Activated CD8-positive, alpha-beta memory T cell treated with anti-CD3 and anti-CD28 coated beads, Interleukin-2, amount 10 ng/mL, durations not matched to agents 7 days and 5 days (primary cell): ENCODE results near the gene TSPAN12. TPM values are rescaled to one million over a fixed set of nuclear protein-coding genes. Genes with fewer than 3 reads are reported as not detected.
"Not testable (repeated sequence)": the region's sequence is repeated elsewhere in the genome, so short reads cannot be mapped to it uniquely, and the experiment has no call there.

Experiments
- ATAC-seq: fragments of 150-1000 bp; cut with Tn5 transposase; one replicate; pipeline ENCODE4 v1.10.0; 2021; ENCODE audit warnings: moderate library complexity
- CTCF ChIA-PET: fragments of 350-600 bp; sonication (Branson Sonifier 250); formaldehyde crosslinking; loops from one replicate; lab custom pipeline; 2021; ENCODE audit warnings: antibody characterized with exemption; lab: Charles Lee
- DNase-seq: peaks from one replicate; pipeline ENCODE4 v3.0.0-alpha.2; 2020
- H3K27ac Mint-ChIP-seq: one replicate; pipeline ENCODE4 v1.8.0; 2021; ENCODE audit warnings: mild to moderate bottlenecking, mixed read lengths
- H3K27me3 Mint-ChIP-seq: one replicate; pipeline ENCODE4 v1.8.0; 2021; ENCODE audit warnings: mixed read lengths
- H3K36me3 Mint-ChIP-seq: one replicate; pipeline ENCODE4 v1.8.0; 2021; ENCODE audit warnings: mild to moderate bottlenecking, mixed read lengths
- H3K4me1 Mint-ChIP-seq: one replicate; pipeline ENCODE4 v1.8.0; 2021; ENCODE audit warnings: mixed read lengths
- H3K4me3 Mint-ChIP-seq: one replicate; pipeline ENCODE4 v1.8.0; 2021; ENCODE audit warnings: mild to moderate bottlenecking, moderate library complexity, mixed read lengths
- H3K9me3 Mint-ChIP-seq: one replicate; pipeline ENCODE4 v1.8.0; 2022; ENCODE audit warnings: low read depth, mixed read lengths
- total RNA-seq, 2 experiments: library from RNA; stranded (reverse); gene quantifications; one replicate each; pipeline ENCODE4 v1.2.3, GENCODE V29; 2021

Gene TSPAN12
- total RNA-seq, 2 experiments from 2014 or later: not detected

DNA sequence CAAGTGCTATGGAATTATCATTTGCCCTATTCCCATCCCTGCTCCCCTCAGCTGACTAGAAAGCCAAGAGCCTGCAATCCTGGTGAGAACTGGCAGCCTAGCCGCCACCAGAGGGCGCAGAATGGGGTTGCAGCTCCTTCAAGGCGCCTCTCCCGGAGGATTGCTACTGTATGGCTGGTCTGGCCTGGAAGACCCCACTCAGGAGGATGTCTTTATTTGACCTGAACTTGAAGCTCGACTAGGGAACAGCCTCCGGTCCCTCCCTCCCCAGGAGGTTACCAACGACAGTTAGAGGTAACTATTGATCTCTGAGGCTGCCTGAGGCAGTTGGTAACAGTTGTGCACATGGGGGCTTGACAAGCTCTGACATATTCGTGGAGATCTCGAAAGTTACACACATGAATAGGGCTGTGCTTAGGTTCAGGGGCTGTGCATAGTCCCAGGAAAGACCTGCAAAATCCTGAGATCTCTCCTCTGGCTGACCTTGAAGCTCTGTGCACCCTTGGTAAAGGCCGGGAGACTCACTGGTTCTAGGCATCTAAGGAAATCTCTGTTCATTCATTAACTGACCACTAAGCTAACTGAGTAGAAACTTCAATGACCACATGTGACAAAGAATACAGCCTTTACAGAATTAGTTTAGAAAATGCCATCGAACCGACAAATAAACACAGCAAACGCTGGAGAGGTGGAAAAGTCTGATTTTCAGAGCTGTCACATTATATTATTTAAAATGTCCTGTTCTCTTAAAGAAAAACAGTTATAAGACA lies 65.7 kb downstream of the TSPAN12 start:
- Mint-ChIP-seq H3K4me3 (no peak overlapping the region), H3K4me1 (peaks cover 2% of the 10 kb centered on the region), H3K27me3 (peaks cover 13% of the 10 kb centered on the region), H3K27ac (no peak overlapping the region), H3K9me3 (no peaks in the 10 kb centered on the region), H3K36me3 (no peaks in the 10 kb centered on the region)
- ATAC-seq (peak; percentile 76), DNase-seq (peak; percentile 67)
- CTCF ChIA-PET: interaction anchor here (0.6 to 4.3 kb wide), 18 partner anchors 9 to 1202 kb away, joined by 3 to 21 read pairs (median 4); partner anchors contain the start of gene ING3

GRCh38 chr7:120785095-120785494 lies 72.8 kb downstream of the TSPAN12 start:
- Mint-ChIP-seq H3K27ac (no peak overlapping the region), H3K4me1 (no peaks in the 10 kb centered on the region), H3K27me3 (peaks cover 3% of the 10 kb centered on the region), H3K9me3 (no peaks in the 10 kb centered on the region), H3K4me3 (no peak overlapping the region), H3K36me3 (no peaks in the 10 kb centered on the region)
- ATAC-seq: no peak
- DNase-seq: no peak
- CTCF ChIA-PET: interaction anchor here (0.8 kb wide), 1 partner anchor 10 kb away, joined by 3 read pairs; no protein-coding TSS in a partner anchor

DNA sequence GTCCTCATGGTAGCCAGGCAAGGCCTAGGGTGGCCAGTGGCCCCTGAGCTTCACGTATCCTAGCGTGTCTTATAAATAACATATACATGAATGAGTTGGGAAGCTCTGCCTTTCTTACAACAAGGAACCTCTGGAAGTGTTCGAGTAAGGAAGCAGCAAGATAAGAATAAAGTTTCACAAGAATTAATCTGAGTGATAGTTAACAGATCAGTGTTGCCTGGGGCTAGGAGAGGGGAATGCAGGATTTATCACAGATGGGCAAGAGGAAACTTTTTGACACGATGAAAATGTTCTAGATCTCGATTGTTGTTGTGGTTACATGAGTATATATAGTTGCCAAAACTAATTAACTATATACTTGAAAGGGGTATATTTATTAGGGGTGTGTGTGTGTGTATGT lies 74.2 kb downstream of the TSPAN12 start:
- CTCF ChIA-PET: interaction anchor here (1.3 to 1.8 kb wide), 2 partner anchors 8 to 22 kb away, joined by 4 to 8 read pairs; no protein-coding TSS in a partner anchor
- Mint-ChIP-seq H3K4me3 (no peak overlapping the region), H3K9me3 (no peaks in the 10 kb centered on the region), H3K4me1 (no peaks in the 10 kb centered on the region), H3K36me3 (no peaks in the 10 kb centered on the region), H3K27ac (no peak overlapping the region), H3K27me3 (peaks cover 3% of the 10 kb centered on the region)
- ATAC-seq (no peak), DNase-seq (no peak)

- no peaks in the 10 kb centered on the region for H3K36me3 Mint-ChIP-seq
- no peak for DNase-seq
- peaks cover 3% of the 10 kb centered on the region for H3K27me3 Mint-ChIP-seq
- no peaks in the 10 kb centered on the region for H3K4me1 Mint-ChIP-seq
- ATAC-seq: no peak
- no peak overlapping the region for H3K4me3 Mint-ChIP-seq
- CTCF ChIA-PET: interaction anchor here (1.3 to 1.8 kb wide), 2 partner anchors 9 to 23 kb away, joined by 4 to 8 read pairs; no protein-coding TSS in a partner anchor
- H3K27ac Mint-ChIP-seq: no peak overlapping the region
- no peaks in the 10 kb centered on the region for H3K9me3 Mint-ChIP-seq
Measured at GRCh38 chr7:120783273-120783672, 74.7 kb downstream of the TSPAN12 start.

DNA sequence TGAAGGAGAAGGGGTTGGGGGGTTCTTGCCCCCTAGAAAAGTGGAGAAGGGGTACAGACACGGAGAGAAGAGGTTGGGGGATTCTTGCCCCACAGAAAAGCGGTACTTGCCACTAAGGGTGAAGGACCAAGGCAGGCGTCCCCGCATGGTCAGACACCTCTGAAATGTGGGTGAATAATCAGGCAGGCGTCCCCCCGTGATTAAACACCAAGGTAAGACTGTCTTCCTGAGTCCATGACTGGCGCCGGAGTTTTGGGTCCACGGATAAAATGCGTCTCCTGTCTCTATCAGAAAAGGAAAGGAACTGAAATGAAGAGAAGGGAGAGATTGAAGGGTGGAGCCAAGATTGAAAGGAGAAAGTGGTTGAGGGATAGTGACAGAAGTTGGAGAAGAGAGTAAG lies 76.0 kb downstream of the TSPAN12 start:
- H3K4me3 Mint-ChIP-seq, H3K27ac Mint-ChIP-seq, H3K36me3 Mint-ChIP-seq, DNase-seq, H3K9me3 Mint-ChIP-seq, ATAC-seq, H3K4me1 Mint-ChIP-seq, H3K27me3 Mint-ChIP-seq, CTCF ChIA-PET: not testable (repeated sequence)

- Mint-ChIP-seq H3K4me3 (no peak overlapping the region), H3K9me3 (no peaks in the 10 kb centered on the region), H3K27me3 (peaks cover 2% of the 10 kb centered on the region), H3K4me1 (no peaks in the 10 kb centered on the region), H3K27ac (no peak overlapping the region), H3K36me3 (no peaks in the 10 kb centered on the region)
- DNase-seq (no peak), ATAC-seq (no peak)
- CTCF ChIA-PET: no interaction called here
Measured at GRCh38 chr7:120780938-120781337, 77.0 kb downstream of the TSPAN12 start.

- H3K27me3 Mint-ChIP-seq, H3K36me3 Mint-ChIP-seq, DNase-seq, H3K9me3 Mint-ChIP-seq, H3K4me1 Mint-ChIP-seq, CTCF ChIA-PET, H3K27ac Mint-ChIP-seq, ATAC-seq, H3K4me3 Mint-ChIP-seq: not testable (repeated sequence)
Measured at GRCh38 chr7:120780451-120780850, 77.5 kb downstream of the TSPAN12 start.

DNA sequence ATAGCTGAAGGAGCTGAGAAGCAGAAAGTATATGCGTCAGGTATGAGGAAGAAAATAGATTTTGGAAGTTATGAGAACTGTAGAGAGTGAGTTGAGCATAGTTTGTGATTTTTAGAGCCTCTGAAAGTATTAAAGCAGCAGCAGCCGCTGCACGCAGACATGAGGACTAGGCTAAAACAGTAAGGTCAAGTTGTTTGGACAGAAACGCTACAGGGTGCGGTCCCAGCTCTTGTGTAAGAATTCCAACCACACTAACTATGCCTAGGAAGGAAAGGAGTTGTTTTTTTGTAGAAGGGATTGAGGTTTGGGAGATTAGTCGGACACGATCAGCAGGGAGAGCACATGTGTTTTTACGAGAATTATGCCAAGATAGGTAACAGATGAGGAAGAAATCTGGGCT lies 78.9 kb downstream of the TSPAN12 start:
- DNase-seq, H3K27ac Mint-ChIP-seq, CTCF ChIA-PET, H3K36me3 Mint-ChIP-seq, ATAC-seq, H3K4me3 Mint-ChIP-seq, H3K27me3 Mint-ChIP-seq, H3K4me1 Mint-ChIP-seq, H3K9me3 Mint-ChIP-seq: not testable (repeated sequence)

- peaks cover 4% of the 10 kb centered on the region for H3K27me3 Mint-ChIP-seq
- CTCF ChIA-PET: interaction anchor here (1.1 kb wide), 1 partner anchor 10 kb away, joined by 3 read pairs; no protein-coding TSS in a partner anchor
- ATAC-seq (no peak), DNase-seq (no peak)
- H3K27ac Mint-ChIP-seq: no peak overlapping the region
- H3K4me3 Mint-ChIP-seq: no peak overlapping the region
- no peaks in the 10 kb centered on the region for H3K36me3 Mint-ChIP-seq
- no peaks in the 10 kb centered on the region for H3K9me3 Mint-ChIP-seq
- H3K4me1 Mint-ChIP-seq: no peaks in the 10 kb centered on the region
Measured at GRCh38 chr7:120775755-120776154, 82.2 kb downstream of the TSPAN12 start.

DNA sequence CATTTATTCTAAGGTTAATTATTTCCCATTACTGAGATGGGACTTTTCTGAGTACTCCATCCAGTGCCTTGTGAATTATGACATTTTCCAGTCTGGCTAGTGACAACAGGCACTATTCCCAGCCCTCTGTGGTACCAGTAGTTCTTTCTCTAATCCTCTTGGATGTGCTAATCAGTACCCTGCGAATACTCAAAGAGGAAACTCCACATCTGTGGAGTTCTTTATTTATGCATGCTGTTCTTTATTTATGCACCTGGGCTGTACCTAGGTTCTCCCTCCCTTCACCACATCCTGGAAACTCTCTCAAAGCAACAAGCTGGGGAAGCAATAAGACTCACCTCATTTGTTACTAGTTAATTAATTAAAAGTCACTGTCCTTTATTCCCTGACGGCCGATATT lies 83.5 kb downstream of the TSPAN12 start:
- Mint-ChIP-seq H3K36me3 (no peaks in the 10 kb centered on the region), H3K9me3 (no peaks in the 10 kb centered on the region), H3K27me3 (peaks cover 4% of the 10 kb centered on the region), H3K4me3 (no peak overlapping the region), H3K27ac (no peak overlapping the region), H3K4me1 (no peaks in the 10 kb centered on the region)
- CTCF ChIA-PET: no interaction called here
- no peak for DNase-seq
- ATAC-seq: no peak

GRCh38 chr7:120770206-120770605 lies 87.7 kb downstream of the TSPAN12 start:
- CTCF ChIA-PET: no interaction called here
- no peaks in the 10 kb centered on the region for H3K36me3 Mint-ChIP-seq
- ATAC-seq: no peak
- DNase-seq: no peak
- peaks cover 4% of the 10 kb centered on the region for H3K27me3 Mint-ChIP-seq
- H3K4me3 Mint-ChIP-seq: no peak overlapping the region
- no peaks in the 10 kb centered on the region for H3K9me3 Mint-ChIP-seq
- H3K4me1 Mint-ChIP-seq: no peaks in the 10 kb centered on the region
- no peak overlapping the region for H3K27ac Mint-ChIP-seq

DNA sequence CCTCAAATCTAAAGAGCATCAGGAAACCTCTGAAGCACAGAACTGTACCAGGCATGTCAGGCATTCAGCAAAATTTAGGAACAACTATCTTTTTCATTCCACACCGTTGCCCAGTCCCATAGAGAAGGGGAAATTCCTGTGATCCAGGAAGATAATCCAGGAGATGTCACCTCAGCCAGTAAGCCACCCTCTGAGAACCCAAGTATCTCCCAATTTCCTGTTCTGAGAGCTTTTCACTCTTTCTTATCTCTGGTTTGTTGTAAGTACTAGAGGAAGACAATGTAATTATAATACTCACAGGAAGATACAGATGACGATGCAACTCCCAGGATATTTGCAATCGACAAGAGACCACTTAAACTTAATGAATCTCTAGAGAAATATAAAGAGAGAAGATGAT lies 97.1 kb downstream of the TSPAN12 start:
- Mint-ChIP-seq H3K27me3 (no peaks in the 10 kb centered on the region), H3K4me1 (peaks cover 7% of the 10 kb centered on the region), H3K36me3 (no peaks in the 10 kb centered on the region), H3K9me3 (no peaks in the 10 kb centered on the region), H3K27ac (no peak overlapping the region), H3K4me3 (no peak overlapping the region)
- no peak for ATAC-seq
- no peak for DNase-seq
- CTCF ChIA-PET: no interaction called here

DNA sequence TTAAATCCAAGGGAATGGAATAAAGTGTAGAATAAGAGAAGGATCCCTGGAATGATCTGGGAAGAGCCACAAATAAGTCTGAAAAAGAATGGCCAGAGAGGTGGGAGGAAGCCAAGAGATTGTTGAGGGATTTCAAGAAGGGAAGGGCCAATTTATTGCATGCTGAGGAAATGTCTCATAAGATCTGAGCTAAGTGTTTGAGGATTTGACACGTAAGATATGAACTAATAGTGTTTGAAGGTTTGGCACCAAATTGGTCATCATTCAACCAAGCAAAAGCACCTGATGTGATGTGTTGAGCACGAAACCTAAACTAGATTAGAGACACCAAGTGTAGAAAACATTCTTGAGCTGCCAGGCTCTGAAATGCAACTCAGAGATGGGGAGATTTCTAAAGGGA lies 97.9 kb downstream of the TSPAN12 start:
- DNase-seq (no peak), ATAC-seq (peak; percentile 42)
- Mint-ChIP-seq H3K27ac (no peak overlapping the region), H3K4me3 (no peak overlapping the region), H3K27me3 (no peaks in the 10 kb centered on the region), H3K36me3 (no peaks in the 10 kb centered on the region), H3K4me1 (peaks cover 7% of the 10 kb centered on the region), H3K9me3 (no peaks in the 10 kb centered on the region)
- CTCF ChIA-PET: no interaction called here

DNA sequence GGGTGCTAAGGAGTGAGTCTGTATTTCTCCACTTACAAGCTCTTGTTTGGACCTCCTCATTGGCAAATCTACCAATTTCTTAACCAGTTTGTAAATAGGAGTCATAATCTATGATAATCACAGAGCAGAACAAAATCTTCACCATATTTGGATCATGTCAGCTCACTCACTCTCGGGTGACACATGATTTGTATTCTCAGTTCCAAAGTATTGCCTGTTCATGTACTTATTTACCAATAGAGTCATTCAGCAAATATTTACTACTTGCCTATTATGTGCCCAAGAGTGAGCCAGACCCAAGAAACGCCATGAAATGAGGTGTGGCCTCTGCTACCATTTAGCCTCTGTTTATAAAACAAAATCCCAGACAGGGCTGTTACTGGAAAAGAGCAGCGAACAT lies 114.8 kb downstream of the TSPAN12 start:
- no peak for ATAC-seq
- Mint-ChIP-seq H3K4me3 (no peak overlapping the region), H3K27me3 (no peaks in the 10 kb centered on the region), H3K36me3 (no peaks in the 10 kb centered on the region), H3K4me1 (no peaks in the 10 kb centered on the region), H3K27ac (no peak overlapping the region), H3K9me3 (no peaks in the 10 kb centered on the region)
- CTCF ChIA-PET: interaction anchor here (1.2 kb wide), 1 partner anchor 9 kb away, joined by 3 read pairs; no protein-coding TSS in a partner anchor
- no peak for DNase-seq
